ENCODE results near the gene NBPF14.
"Not testable (repeated sequence)": the region's sequence is repeated elsewhere in the genome, so short reads cannot be mapped to it uniquely, and the experiment has no call there.

Gene NBPF14, protein sequence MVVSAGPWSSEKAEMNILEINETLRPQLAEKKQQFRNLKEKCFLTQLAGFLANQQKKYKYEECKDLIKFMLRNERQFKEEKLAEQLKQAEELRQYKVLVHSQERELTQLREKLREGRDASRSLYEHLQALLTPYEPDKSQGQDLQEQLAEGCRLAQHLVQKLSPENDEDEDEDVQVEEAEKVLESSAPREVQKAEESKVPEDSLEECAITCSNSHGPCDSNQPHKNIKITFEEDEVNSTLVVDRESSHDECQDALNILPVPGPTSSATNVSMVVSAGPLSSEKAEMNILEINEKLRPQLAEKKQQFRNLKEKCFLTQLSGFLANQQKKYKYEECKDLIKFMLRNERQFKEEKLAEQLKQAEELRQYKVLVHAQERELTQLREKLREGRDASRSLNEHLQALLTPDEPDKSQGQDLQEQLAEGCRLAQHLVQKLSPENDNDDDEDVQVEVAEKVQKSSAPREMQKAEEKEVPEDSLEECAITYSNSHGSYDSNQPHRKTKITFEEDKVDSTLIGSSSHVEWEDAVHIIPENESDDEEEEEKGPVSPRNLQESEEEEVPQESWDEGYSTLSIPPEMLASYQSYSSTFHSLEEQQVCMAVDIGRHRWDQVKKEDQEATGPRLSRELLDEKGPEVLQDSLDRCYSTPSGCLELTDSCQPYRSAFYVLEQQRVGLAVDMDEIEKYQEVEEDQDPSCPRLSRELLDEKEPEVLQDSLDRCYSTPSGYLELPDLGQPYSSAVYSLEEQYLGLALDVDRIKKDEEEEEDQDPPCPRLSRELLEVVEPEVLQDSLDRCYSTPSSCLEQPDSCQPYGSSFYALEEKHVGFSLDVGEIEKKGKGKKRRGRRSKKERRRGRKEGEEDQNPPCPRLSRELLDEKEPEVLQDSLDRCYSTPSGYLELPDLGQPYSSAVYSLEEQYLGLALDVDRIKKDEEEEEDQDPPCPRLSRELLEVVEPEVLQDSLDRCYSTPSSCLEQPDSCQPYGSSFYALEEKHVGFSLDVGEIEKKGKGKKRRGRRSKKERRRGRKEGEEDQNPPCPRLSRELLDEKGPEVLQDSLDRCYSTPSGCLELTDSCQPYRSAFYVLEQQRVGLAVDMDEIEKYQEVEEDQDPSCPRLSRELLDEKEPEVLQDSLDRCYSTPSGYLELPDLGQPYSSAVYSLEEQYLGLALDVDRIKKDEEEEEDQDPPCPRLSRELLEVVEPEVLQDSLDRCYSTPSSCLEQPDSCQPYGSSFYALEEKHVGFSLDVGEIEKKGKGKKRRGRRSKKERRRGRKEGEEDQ (N-terminal part only)

DNA sequence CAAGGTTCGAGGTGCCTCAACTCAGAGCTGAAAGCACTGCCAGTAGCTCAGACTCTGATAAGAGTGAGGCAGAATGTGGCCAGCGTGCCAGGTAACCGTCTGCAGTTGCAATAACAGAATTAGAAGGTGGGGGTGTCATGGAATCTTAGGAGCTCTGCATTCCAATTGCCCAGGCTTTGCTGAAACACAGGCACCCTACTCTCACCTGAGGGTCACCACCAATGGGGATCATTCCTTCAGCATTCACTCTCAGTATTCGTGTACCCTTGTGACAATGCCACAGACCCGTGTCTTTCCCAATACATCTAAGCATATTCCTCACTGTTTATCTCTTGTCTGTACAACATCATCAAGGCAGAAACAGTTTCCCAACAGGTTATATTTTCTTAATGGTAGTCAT lies at the start of gene NBPF14:
Gene NBPF14 (minus strand): TSS at position 101 of the 400 bp plus-strand sequence. CDS start 294 bp downstream, outside the sequence.
- not testable (repeated sequence) for DNase-seq

DNA sequence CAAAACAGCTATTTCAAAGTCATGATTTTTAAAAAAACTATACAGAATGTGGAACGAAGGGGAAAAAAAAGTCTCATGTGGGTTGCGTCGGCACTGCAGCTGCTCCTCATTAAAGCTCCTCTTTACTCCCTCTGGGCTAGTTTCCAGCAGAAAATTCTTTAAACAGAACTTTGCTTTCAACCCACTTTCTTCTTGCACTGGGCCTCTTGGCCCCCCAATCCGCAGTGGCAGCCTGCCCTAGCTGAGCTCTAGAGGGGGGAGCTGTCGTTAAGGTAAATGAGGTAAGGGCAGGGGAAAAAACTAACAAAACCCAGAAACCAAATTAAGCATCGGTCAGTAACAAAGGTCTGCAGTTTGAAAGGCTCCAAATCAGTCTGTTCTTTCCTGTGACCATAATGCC lies 29.6 kb upstream of the NBPF14 start:
- DNase-seq: not testable (repeated sequence)

DNA sequence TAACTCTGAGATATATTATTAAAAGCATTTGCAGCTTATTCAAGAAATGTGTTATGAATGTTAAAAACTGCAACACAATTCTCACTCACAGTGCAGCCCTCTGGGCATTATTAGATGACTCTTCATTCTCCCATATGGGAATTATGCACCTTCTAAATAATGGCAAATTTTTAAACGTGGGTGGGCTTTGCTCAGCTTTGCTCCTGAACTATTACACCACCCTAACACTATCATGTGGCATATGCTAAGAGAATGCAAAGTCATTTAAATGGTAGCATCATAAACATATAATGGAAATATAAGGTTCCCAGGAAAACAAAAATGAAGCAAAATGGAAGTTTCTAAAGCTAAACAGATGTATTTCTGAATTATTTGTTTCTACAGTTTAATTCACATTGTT lies 22.4 kb upstream of the NBPF14 start:
- DNase-seq: not testable (repeated sequence)

DNA sequence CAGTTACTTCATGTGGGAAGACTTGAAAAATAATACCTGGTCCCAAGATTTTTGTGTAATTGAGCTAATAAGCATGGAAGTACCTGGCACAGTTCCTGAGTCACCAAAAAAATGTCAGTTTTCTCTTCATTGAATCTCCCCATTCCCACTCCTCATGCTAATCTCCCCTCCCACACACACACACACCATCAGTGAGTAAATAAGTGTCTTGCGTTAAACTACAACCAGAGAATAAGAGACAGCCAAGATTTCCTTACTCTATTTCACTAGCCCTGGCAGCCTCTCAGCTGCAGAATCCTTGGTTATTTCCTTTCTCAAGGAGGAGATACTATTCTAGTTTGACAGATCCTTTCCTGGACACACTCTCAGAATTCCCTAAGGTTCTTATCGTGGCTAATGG lies 9.5 kb upstream of the NBPF14 start:
- DNase-seq: not testable (repeated sequence)

DNA sequence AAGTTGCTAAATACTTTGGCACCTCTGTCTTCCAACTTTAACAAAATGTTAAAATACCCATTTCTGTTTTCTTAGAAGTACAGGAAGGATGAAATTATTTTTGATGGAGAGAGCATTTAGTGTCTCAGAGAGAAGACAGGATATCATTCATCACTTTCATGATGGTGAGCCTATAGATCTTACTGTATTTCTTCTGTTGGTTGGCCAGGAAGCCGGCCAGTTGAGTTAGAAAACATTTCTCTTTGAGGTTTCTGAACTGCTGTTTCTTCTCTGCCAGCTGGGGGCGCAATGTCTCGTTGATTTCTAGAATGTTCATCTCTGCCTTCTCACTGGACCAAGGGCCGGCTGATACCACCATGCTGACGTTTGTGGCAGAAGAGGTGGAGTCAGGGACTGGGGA lies 451 bp downstream of the NBPF14 start:
- DNase-seq: not testable (repeated sequence)

DNA sequence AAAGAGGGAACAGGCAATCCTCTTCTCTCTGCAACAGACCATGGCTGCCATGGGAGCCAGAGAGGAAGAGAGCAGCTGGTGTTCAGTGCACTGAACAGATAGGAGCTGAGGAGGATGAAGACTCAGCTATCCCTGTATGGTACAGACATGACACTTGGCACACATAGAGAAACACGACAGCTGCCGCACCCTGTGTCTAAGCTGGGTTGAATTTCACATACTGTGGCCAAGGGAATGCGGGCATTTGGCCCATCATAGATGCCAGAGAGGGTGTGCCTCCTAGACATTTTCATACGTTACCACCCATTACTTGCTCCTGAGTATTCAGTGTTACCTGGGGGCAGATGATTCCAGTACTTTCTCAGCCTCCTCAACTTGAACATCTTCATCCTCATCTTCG lies 4.7 kb downstream of the NBPF14 start:
- DNase-seq: not testable (repeated sequence)

DNA sequence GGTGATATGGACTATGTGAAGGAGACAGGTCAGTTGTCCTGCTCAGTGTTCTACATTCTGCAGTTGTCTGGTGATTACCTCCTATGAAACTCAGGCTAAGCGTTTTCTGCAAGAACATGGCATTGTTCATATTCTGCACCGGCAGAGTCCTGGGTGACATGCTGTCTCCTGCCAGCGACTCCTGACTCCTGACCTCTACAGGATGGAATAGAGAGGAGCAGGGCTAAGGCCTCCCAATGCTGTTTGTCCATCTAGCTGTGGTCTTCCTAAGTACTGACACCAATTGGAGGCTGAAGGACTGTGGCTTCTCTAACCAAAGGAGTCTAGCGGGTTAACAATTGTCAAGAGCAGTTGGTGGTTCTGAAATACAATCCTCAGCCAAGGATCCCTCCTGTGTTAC lies 63.7 kb downstream of the NBPF14 start:
- DNase-seq: not testable (repeated sequence)

DNA sequence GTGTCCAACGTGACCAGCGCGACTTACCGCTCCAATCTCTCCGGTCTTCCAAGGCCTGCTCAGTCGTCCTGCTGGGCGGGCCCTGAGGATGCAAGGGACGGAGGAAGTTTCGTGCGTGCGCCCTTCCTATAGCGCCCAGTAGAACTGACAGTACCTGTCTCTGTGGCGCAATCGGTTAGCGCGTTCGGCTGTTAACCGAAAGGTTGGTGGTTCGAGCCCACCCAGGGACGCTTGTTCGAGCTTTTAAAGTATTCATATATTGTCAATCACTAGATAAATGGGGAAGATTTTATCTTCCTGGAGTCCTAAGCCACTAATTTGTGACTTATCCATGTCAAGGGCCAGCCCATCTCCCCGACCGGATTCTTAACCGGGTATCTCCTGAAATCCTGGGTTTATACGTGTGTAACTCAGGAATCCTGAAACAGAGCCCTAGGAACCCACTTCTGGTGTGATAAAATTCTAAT lies 66.7 kb downstream of the NBPF14 start:
- DNase-seq: not testable (repeated sequence)

DNA sequence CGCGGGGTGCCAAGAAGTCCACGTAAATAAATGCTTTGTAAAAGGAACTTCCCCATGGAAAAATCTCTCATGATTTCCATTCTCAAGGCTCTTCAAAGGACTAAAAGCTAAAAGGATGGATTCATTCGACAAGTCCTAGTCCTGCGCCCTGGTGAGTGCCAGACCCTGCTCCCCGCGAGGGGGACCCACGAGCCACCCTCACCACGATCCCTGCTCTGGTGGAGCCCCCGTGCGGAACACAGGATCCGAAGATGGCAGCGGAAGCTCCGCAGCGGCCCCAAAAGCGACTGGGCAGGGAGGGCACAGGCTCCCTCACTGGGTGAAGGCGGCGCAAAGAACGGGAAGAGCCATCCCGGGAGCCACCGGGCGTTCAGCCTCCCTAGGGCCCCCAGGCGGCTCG lies 67.2 kb downstream of the NBPF14 start:
- DNase-seq: not testable (repeated sequence)

DNA sequence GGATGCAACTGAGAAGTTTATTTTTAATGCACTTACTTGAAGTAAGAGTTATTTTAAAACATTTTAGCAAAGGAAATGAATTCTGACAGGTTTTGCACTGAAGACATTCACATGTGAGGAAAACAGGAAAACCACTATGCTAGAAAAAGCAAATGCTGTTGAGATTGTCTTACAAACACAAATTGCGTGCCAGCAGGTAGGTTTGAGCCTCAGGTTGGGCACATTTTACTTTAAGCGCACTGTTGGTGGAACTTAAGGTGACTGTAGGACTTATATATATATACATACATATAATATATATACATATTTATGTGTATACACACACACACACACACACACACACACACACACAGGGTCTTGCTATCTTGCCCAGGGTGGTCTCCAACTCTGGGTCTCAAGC lies 69.2 kb downstream of the NBPF14 start:
- not testable (repeated sequence) for DNase-seq

DNA sequence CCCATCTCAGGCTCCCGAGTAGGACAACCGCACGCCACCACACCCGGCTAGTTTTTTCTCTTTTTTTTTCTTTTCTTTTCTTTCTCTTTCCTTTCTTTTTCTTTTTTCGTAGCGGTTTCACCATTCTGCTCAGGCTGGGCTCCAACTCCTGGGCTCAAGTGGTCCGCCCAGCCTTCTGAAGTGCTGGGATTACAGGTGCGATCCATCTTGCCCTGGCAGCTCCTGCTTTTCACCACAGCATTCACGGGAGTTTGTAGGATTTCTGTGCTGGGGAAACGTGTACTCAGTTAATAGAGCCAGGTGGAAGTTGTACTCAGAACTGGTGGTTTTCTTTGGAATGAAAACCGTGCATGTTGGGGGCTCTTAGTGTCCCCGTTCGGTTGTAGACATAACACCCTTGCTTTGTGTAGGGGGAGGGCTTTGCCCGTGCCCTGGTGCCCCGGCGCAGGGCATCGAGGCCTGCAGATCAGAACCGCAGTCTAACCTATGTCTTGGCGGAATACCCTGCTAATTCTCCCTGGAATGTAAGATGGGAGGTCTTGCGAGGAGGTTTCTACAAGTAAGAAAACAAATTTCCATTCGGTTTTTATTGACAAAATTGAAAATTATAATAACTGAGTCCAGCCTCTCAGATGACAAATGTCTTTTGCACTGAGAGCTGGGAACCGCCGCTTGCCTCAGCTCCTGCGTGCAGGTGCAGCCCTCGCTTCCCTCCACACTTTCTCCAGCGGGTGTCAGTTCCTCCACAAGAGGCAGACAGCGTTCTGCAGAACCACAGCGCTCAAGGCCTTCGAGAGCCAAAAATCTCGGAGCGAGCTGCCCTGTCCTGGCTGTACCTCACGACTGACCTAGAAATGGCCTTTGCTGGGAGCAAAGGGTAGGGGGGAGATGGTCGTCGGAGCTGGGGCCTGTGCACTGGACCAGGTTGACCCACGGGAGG lies 72.3 kb downstream of the NBPF14 start:
- not testable (repeated sequence) for DNase-seq

DNA sequence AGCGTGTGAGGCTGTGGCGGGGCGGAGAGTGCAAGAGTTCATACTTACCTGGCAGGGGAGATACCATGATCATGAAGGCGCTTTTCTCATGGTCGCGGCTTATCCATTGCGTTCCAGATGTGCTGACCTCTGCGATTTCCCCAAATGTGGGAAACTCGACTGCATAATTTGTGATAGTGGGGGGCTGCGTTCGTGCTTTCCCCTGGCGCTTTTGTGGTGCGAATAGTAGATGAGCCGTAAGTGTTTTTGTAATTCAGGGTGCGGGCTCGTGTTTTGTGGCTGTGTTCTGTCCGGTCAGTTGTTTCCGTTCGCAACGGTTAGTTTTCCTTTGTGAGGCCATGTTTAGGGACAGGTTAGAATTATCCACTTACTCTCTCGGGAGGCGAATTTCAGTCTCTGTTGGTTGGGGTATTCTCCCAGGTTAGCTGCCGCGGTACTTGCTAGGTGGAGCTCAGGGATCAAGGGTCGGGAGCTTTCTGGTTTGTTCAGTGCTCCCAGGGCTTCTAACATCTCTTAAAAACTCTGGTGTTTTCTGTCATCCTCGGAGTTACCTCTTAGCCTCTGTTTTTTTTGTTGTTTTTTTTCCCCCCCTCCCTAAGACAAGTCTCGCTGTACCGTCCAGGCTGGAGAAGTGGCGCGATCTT lies 73.1 kb downstream of the NBPF14 start:
- DNase-seq: not testable (repeated sequence)

DNA sequence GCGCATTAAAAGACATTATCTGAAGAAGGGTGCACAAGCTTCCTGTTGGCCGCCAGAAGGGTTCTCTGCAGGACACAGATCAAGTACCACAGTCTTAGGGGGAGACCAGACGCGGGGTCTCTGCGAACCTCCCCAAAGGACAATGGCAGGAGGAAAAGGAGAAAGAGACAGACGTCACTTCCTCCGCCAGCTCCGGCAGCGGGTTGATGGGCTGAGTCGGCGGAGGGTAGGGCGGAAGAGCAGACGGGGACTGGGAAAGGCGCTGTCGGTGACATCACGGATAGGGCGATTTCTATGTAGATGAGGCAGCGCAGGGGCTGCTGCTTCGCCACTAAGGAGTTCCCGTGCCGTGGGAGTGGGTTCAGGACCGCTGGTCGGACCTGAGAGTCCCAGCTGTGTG lies 73.7 kb downstream of the NBPF14 start:
- not testable (repeated sequence) for DNase-seq

DNA sequence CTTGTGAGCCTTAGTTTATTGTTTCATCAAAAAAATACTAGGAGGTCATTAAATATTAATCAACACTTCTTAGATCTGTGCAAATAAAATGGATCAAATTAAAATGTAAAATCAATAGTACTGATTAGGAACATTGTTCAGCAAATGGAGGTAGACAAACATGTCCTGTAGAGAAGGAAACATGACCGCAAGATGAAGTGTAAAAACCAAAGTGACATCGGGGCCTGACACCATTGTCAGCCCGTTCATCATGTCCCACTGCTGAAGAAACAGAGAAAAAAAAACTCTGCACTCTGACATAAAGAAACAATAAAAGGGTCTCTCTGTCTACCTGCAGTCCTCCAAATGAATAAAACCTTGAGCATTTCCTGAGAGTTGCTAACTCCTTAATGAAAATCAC lies 81.5 kb downstream of the NBPF14 start:
- not testable (repeated sequence) for DNase-seq

DNA sequence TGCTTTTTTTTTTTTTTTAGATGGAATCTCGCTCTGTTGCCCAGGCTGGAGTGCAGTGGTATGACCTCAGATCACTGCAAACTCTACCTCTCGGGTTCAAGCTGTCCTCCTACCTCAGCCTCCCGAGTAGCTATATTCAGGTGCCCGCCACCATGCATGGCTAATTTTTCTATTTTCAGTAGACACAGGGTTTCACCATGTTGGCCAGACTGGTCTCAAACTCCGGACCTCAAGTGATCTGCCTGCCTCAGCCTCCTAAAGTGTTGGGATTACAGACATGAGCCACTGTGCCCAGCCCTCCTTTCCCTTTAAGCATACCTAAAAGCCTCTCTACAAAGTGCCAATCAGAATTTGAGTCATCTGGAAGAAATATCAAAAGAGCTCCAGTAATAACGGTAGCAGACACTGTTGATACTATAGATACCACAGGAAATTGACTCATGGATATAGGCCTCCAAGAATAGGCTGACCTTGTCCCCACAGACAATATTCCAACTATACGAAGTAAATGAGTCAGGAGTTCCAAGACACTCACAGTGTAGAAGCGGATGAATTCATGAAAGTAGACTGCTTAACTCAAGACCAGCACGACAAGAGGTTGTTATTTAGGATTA lies 83.1 kb downstream of the NBPF14 start:
- DNase-seq: not testable (repeated sequence)

DNA sequence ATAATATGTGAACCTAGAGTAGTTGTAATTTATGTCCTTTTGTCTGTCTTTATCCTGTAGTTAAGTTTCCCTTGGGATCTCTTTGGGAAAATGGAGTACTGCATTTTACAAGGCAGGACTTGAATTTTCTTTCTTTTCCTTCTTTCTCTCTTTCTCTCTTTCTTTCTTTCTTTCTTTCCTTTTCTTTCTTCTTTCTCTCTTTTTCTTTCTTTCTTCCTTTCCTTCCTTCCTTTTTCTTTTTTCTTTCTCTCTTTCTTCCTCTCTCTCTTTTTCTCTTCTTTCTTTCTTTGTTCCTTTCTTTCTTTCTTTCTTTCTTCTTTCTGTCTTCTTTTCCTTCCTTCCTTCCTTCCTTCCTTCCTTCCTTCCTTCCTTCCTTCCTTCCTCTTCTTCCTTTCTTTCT lies 101.9 kb downstream of the NBPF14 start:
- not testable (repeated sequence) for DNase-seq

DNA sequence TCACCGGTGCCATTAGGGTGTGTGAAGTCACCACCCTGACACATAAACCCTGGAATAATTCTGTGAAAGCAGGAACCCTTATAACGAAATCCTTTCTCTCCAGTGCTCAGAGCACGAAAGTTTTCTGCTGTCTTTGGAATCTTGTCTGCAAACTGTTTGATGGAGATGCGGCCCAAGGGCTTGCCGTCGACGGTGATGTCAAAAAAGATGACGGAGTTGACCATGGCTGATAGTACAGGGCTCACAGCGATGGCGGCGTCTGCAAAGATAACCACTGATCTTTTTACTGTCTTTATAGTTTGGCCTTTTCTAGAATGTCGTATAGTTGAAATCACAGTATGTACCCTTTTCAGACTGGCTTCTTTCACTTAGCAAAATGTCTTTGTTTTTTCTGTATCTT lies 112.8 kb downstream of the NBPF14 start, which contains the start of gene PPIAL4G:
Gene PPIAL4G (minus strand): TSS at position 274 of the 400 bp plus-strand sequence. CDS start 50 bp downstream, at position 224.
- not testable (repeated sequence) for DNase-seq

Data from NCI-H1694 (cell line).